NT2/D1 (cell line): ENCODE results near the gene MTRF1.

Experiments
- SUZ12 ChIP-seq: IDR thresholded peaks from 2 replicates; pipeline ENCODE4 v1.6.1; 2011; ENCODE audit not compliant: insufficient read length, insufficient read depth; ENCODE audit errors: extremely low read depth
- YY1 ChIP-seq: IDR thresholded peaks from 2 replicates; pipeline ENCODE4 v1.6.1; 2011; ENCODE audit not compliant: insufficient read length, insufficient read depth
- ZNF274 ChIP-seq: IDR thresholded peaks from 2 replicates; pipeline ENCODE4 v1.6.1; 2011; ENCODE audit warnings: mild to moderate bottlenecking, low read depth, low read length

GRCh38 chr13:41236369-41236768 is 27.0 kb downstream of the MTRF1 start:
- TF ChIP-seq SUZ12 (no peak), YY1 (no peak), ZNF274 (no peak)
